ENCODE data around the gene PDCD11.
A peak's percentile ranks its signal among the peaks of the same experiment; 100 is the strongest.

The PDCD11 gene

GRCh38 chr10:103367782-103368518, 28.5 kb upstream of the PDCD11 start, which contains the start of gene TAF5:
Gene TAF5, plus strand, starts transcription at chr10:103367976. Its CDS starts 14 bp downstream, at chr10:103367990.
- H3K27me3 ChIP-seq (replicated peaks; ENCODE audit: control insufficient read depth, insufficient read depth, low read length, poor library complexity, severe bottlenecking), result no peaks in the 10 kb centered on the region
- no peaks in the 10 kb centered on the region for H3K4me1 ChIP-seq (ENCODE audit: control insufficient read depth, insufficient read depth, low read length, poor library complexity, severe bottlenecking)
- peak within 1 kb of the TSS; percentile 93 for H3K4me3 ChIP-seq (ENCODE audit: insufficient read depth, low read depth, low read length, poor library complexity, severe bottlenecking)
- DNase-seq, result peak; percentile 73 to 84 (median 78)
- H3K27ac ChIP-seq (ENCODE audit: insufficient read depth, low read length, poor library complexity, severe bottlenecking), result peak within 1 kb of the TSS; percentile 78
- H3K9me3 ChIP-seq (ENCODE audit: control insufficient read depth, low read length), result no peaks in the 10 kb centered on the region
- H3K36me3 ChIP-seq (ENCODE audit: control insufficient read depth, insufficient read depth, low read length), result no peaks in the 10 kb centered on the region

GRCh38 chr10:103373544-103373943, 22.9 kb upstream of the PDCD11 start:
- Histone ChIP-seq H3K36me3 (ENCODE audit: control insufficient read depth, insufficient read depth, low read length) (peaks cover 10% of the 10 kb centered on the region), H3K27ac (ENCODE audit: insufficient read depth, low read length, poor library complexity, severe bottlenecking) (no peak overlapping the region), H3K27me3 (replicated peaks; ENCODE audit: control insufficient read depth, insufficient read depth, low read length, poor library complexity, severe bottlenecking) (no peaks in the 10 kb centered on the region), H3K4me3 (ENCODE audit: insufficient read depth, low read depth, low read length, poor library complexity, severe bottlenecking) (no peak overlapping the region), H3K4me1 (ENCODE audit: control insufficient read depth, insufficient read depth, low read length, poor library complexity, severe bottlenecking) (no peaks in the 10 kb centered on the region), H3K9me3 (ENCODE audit: control insufficient read depth, low read length) (no peaks in the 10 kb centered on the region)
- DNase-seq, result no peak

GRCh38 chr10:103374263-103374662, 22.2 kb upstream of the PDCD11 start:
- Histone ChIP-seq H3K4me3 (ENCODE audit: insufficient read depth, low read depth, low read length, poor library complexity, severe bottlenecking) (no peak overlapping the region), H3K36me3 (ENCODE audit: control insufficient read depth, insufficient read depth, low read length) (peaks cover 10% of the 10 kb centered on the region), H3K27me3 (replicated peaks; ENCODE audit: control insufficient read depth, insufficient read depth, low read length, poor library complexity, severe bottlenecking) (no peaks in the 10 kb centered on the region), H3K4me1 (ENCODE audit: control insufficient read depth, insufficient read depth, low read length, poor library complexity, severe bottlenecking) (no peaks in the 10 kb centered on the region), H3K27ac (ENCODE audit: insufficient read depth, low read length, poor library complexity, severe bottlenecking) (no peak overlapping the region), H3K9me3 (ENCODE audit: control insufficient read depth, low read length) (no peaks in the 10 kb centered on the region)
- DNase-seq, result no peak

- Histone ChIP-seq H3K4me1 (ENCODE audit: control insufficient read depth, insufficient read depth, low read length, poor library complexity, severe bottlenecking) (no peaks in the 10 kb centered on the region), H3K27ac (ENCODE audit: insufficient read depth, low read length, poor library complexity, severe bottlenecking) (no peak overlapping the region), H3K9me3 (ENCODE audit: control insufficient read depth, low read length) (no peaks in the 10 kb centered on the region), H3K27me3 (replicated peaks; ENCODE audit: control insufficient read depth, insufficient read depth, low read length, poor library complexity, severe bottlenecking) (no peaks in the 10 kb centered on the region), H3K4me3 (ENCODE audit: insufficient read depth, low read depth, low read length, poor library complexity, severe bottlenecking) (no peak overlapping the region), H3K36me3 (ENCODE audit: control insufficient read depth, insufficient read depth, low read length) (peaks cover 37% of the 10 kb centered on the region)
- no peak for DNase-seq
Measured at GRCh38 chr10:103382769-103383168, 13.7 kb upstream of the PDCD11 start.

GRCh38 chr10:103394180-103394579, 2.2 kb upstream of the PDCD11 start:
- no peaks in the 10 kb centered on the region for H3K27me3 ChIP-seq (replicated peaks; ENCODE audit: control insufficient read depth, insufficient read depth, low read length, poor library complexity, severe bottlenecking)
- H3K36me3 ChIP-seq (ENCODE audit: control insufficient read depth, insufficient read depth, low read length), result peaks cover 22% of the 10 kb centered on the region
- no peak overlapping the region for H3K27ac ChIP-seq (ENCODE audit: insufficient read depth, low read length, poor library complexity, severe bottlenecking)
- H3K4me1 ChIP-seq (ENCODE audit: control insufficient read depth, insufficient read depth, low read length, poor library complexity, severe bottlenecking), result peaks cover 23% of the 10 kb centered on the region
- H3K4me3 ChIP-seq (ENCODE audit: insufficient read depth, low read depth, low read length, poor library complexity, severe bottlenecking), result no peak overlapping the region
- no peaks in the 10 kb centered on the region for H3K9me3 ChIP-seq (ENCODE audit: control insufficient read depth, low read length)
- DNase-seq, result no peak

GRCh38 chr10:103395754-103396066, 716 bp upstream of the PDCD11 start:
- Histone ChIP-seq H3K9me3 (ENCODE audit: control insufficient read depth, low read length) (no peaks in the 10 kb centered on the region), H3K36me3 (ENCODE audit: control insufficient read depth, insufficient read depth, low read length) (peaks cover 32% of the 10 kb centered on the region), H3K27ac (ENCODE audit: insufficient read depth, low read length, poor library complexity, severe bottlenecking) (peak overlapping the region; percentile 72), H3K4me1 (ENCODE audit: control insufficient read depth, insufficient read depth, low read length, poor library complexity, severe bottlenecking) (peaks cover 23% of the 10 kb centered on the region), H3K27me3 (replicated peaks; ENCODE audit: control insufficient read depth, insufficient read depth, low read length, poor library complexity, severe bottlenecking) (no peaks in the 10 kb centered on the region), H3K4me3 (ENCODE audit: insufficient read depth, low read depth, low read length, poor library complexity, severe bottlenecking) (peak overlapping the region; percentile 90)
- DNase-seq, result no peak

- Histone ChIP-seq H3K9me3 (ENCODE audit: control insufficient read depth, low read length) (no peaks in the 10 kb centered on the region), H3K27me3 (replicated peaks; ENCODE audit: control insufficient read depth, insufficient read depth, low read length, poor library complexity, severe bottlenecking) (no peaks in the 10 kb centered on the region), H3K4me1 (ENCODE audit: control insufficient read depth, insufficient read depth, low read length, poor library complexity, severe bottlenecking) (peaks cover 23% of the 10 kb centered on the region), H3K27ac (ENCODE audit: insufficient read depth, low read length, poor library complexity, severe bottlenecking) (peak overlapping the region; percentile 72), H3K4me3 (ENCODE audit: insufficient read depth, low read depth, low read length, poor library complexity, severe bottlenecking) (peak overlapping the region; percentile 90), H3K36me3 (ENCODE audit: control insufficient read depth, insufficient read depth, low read length) (peaks cover 26% of the 10 kb centered on the region)
- DNase-seq, result no peak
Measured at GRCh38 chr10:103396789-103397087, 312 bp downstream of the PDCD11 start.

GRCh38 chr10:103397191-103397825, 882 bp downstream of the PDCD11 start:
- DNase-seq, result no peak

GRCh38 chr10:103413564-103413963, 17.1 kb downstream of the PDCD11 start:
- no peak for DNase-seq
- Histone ChIP-seq H3K27me3 (replicated peaks; ENCODE audit: control insufficient read depth, insufficient read depth, low read length, poor library complexity, severe bottlenecking) (no peaks in the 10 kb centered on the region), H3K27ac (ENCODE audit: insufficient read depth, low read length, poor library complexity, severe bottlenecking) (no peak overlapping the region), H3K4me3 (ENCODE audit: insufficient read depth, low read depth, low read length, poor library complexity, severe bottlenecking) (no peak overlapping the region), H3K36me3 (ENCODE audit: control insufficient read depth, insufficient read depth, low read length) (peaks cover 74% of the 10 kb centered on the region), H3K9me3 (ENCODE audit: control insufficient read depth, low read length) (no peaks in the 10 kb centered on the region), H3K4me1 (ENCODE audit: control insufficient read depth, insufficient read depth, low read length, poor library complexity, severe bottlenecking) (no peaks in the 10 kb centered on the region)

More at GRCh38 chr10:103397191-103397825, 882 bp downstream of the PDCD11 start:
- Histone ChIP-seq H3K27me3 (replicated peaks; ENCODE audit: control insufficient read depth, insufficient read depth, low read length, poor library complexity, severe bottlenecking) (no peaks in the 10 kb centered on the region), H3K9me3 (ENCODE audit: control insufficient read depth, low read length) (no peaks in the 10 kb centered on the region), H3K4me1 (ENCODE audit: control insufficient read depth, insufficient read depth, low read length, poor library complexity, severe bottlenecking) (peaks cover 23% of the 10 kb centered on the region), H3K36me3 (ENCODE audit: control insufficient read depth, insufficient read depth, low read length) (peaks cover 27% of the 10 kb centered on the region), H3K4me3 (ENCODE audit: insufficient read depth, low read depth, low read length, poor library complexity, severe bottlenecking) (peak overlapping the region; percentile 90), H3K27ac (ENCODE audit: insufficient read depth, low read length, poor library complexity, severe bottlenecking) (peak overlapping the region; percentile 72)

GRCh38 chr10:103415581-103415980, 19.2 kb downstream of the PDCD11 start:
- Histone ChIP-seq H3K4me3 (ENCODE audit: insufficient read depth, low read depth, low read length, poor library complexity, severe bottlenecking) (no peak overlapping the region), H3K36me3 (ENCODE audit: control insufficient read depth, insufficient read depth, low read length) (peaks cover 83% of the 10 kb centered on the region), H3K9me3 (ENCODE audit: control insufficient read depth, low read length) (no peaks in the 10 kb centered on the region), H3K4me1 (ENCODE audit: control insufficient read depth, insufficient read depth, low read length, poor library complexity, severe bottlenecking) (no peaks in the 10 kb centered on the region), H3K27me3 (replicated peaks; ENCODE audit: control insufficient read depth, insufficient read depth, low read length, poor library complexity, severe bottlenecking) (no peaks in the 10 kb centered on the region), H3K27ac (ENCODE audit: insufficient read depth, low read length, poor library complexity, severe bottlenecking) (no peak overlapping the region)
- DNase-seq, result no peak
